GM12878 (cell line): ENCODE data around the gene TLCD2. TPM values are rescaled to one million over a fixed set of nuclear protein-coding genes. Genes with fewer than 3 reads are reported as not detected.

Source experiments
- ATAC-seq: fragments of 200-7000 bp; cut with Tn5 transposase; 3 replicates; pipeline ENCODE4 v1.9.1; 2020; ENCODE audit warnings: mild to moderate bottlenecking, moderate library complexity
- BruUV-seq: library from RNA; stranded (reverse); fragments of 400-500 nt; replicated peaks from 2 replicates; lab custom pipeline; 2021; lab: Mats Ljungman, UMichigan
- CTCF ChIA-PET: fragments of 300-600 bp; sonication (Branson Sonifier 250); formaldehyde crosslinking; extraction: SDS; loops from one replicate; lab custom pipeline; 2021; ENCODE audit warnings: inconsistent platforms; lab: Yijun Ruan, JAX
- POLR2A ChIA-PET: fragments of 350-600 bp; formaldehyde crosslinking; extraction: SDS; loops from one replicate; lab custom pipeline; 2021; ENCODE audit warnings: inconsistent platforms; lab: Charles Lee
- RAD21 ChIA-PET: fragments of 300-600 bp; sonication (Branson Sonifier 250); formaldehyde crosslinking; loops from one replicate; lab custom pipeline; 2023; ENCODE audit warnings: antibody characterized with exemption; ENCODE audit not compliant: unreplicated experiment; lab: Charles Lee
- SMC1A ChIA-PET: fragments of 300-600 bp; sonication (Branson Sonifier 250); formaldehyde crosslinking; loops from one replicate; lab custom pipeline; 2023; ENCODE audit not compliant: unreplicated experiment, uncharacterized antibody; lab: Charles Lee
- DNase-seq: peaks from one replicate; pipeline ENCODE4 v3.0.0-alpha.2; 2011; ENCODE audit warnings: low read depth, low spot score
- FAIRE-seq: peaks from 3 replicates; lab custom pipeline; 2011; peaks lifted over from hg19 to GRCh38; lab: Jason Lieb, UNC
- H2AFZ ChIP-seq: 2 replicates; pipeline ENCODE4 v1.6.0; 2011; ENCODE audit warnings: low read depth, low read length, control low read depth; ENCODE audit not compliant: control insufficient read depth
- H3K27ac ChIP-seq: 2 replicates; pipeline ENCODE4 v1.5.1; 2011; ENCODE audit warnings: control low read depth; ENCODE audit not compliant: control insufficient read depth, insufficient read depth
- H3K27me3 ChIP-seq, 2 experiments: replicated peaks in 1 of 2; 2 replicates each; pipeline versions ENCODE4 v1.6.0 to v1.6.1; 2011; ENCODE audit warnings: low read length in 1 of 2; ENCODE audit not compliant: control insufficient read depth in 2 of 2, insufficient read depth in 2 of 2
- H3K36me3 ChIP-seq, 2 experiments: 2 replicates each; pipeline ENCODE4 v1.5.1; 2011; ENCODE audit warnings: low read length in 1 of 2; ENCODE audit not compliant: control insufficient read depth in 2 of 2, insufficient read depth in 2 of 2
- H3K4me1 ChIP-seq: 2 replicates; pipeline ENCODE4 v1.6.1; 2011; ENCODE audit warnings: mild to moderate bottlenecking, low read length, moderate library complexity, mixed read lengths; ENCODE audit not compliant: control insufficient read depth, insufficient read depth
- H3K4me2 ChIP-seq: 2 replicates; pipeline ENCODE4 v1.6.0; 2011; ENCODE audit warnings: control low read depth; ENCODE audit not compliant: control insufficient read depth, insufficient read depth
- H3K4me3 ChIP-seq: fragments of 200-600 bp; sonication (generic); 2 replicates; pipeline ENCODE4 v1.5.1; 2016
- H3K79me2 ChIP-seq: 2 replicates; pipeline ENCODE4 v1.6.0; 2011; ENCODE audit warnings: low read length; ENCODE audit not compliant: control insufficient read depth, insufficient read depth
- H3K9ac ChIP-seq: 2 replicates; pipeline ENCODE4 v1.8.0; 2011; ENCODE audit warnings: low read length, control low read depth, mixed read lengths; ENCODE audit not compliant: control insufficient read depth, insufficient read depth
- H3K9me3 ChIP-seq: replicated peaks from 3 replicates; pipeline ENCODE4 v1.5.1; 2011; ENCODE audit warnings: mild to moderate bottlenecking, low read length; ENCODE audit not compliant: control insufficient read depth, insufficient read depth
- H4K20me1 ChIP-seq: 2 replicates; pipeline ENCODE4 v1.6.0; 2011; ENCODE audit not compliant: control insufficient read depth, insufficient read depth
- CHD1 ChIP-seq: IDR thresholded peaks from 2 replicates; pipeline ENCODE4 v1.6.1; 2012; ENCODE audit warnings: low read depth, low read length, improper control_type of control experiment
- CREB1 ChIP-seq: IDR thresholded peaks from 2 replicates; pipeline ENCODE4 v1.6.1; 2012; ENCODE audit warnings: low read depth, mild to moderate bottlenecking, inconsistent platforms
- HDGF ChIP-seq: fragments of 450-650 bp; IDR thresholded peaks from 2 replicates; pipeline ENCODE4 v1.6.1; 2016; ENCODE audit warnings: antibody characterized with exemption
- IKZF2 ChIP-seq, 2 experiments: fragments of 450-650 bp; IDR thresholded peaks; 2 replicates each; pipeline ENCODE4 v1.6.1; 2017; ENCODE audit warnings: mild to moderate bottlenecking in 2 of 2, moderate library complexity in 2 of 2
- KDM1A ChIP-seq: fragments of 200-600 bp; sonication (generic); IDR thresholded peaks from 2 replicates; pipeline ENCODE4 v1.6.1; 2016; ENCODE audit warnings: borderline replicate concordance
- NFIC ChIP-seq: IDR thresholded peaks from 2 replicates; pipeline ENCODE4 v1.6.1; 2012; ENCODE audit warnings: low read depth, mild to moderate bottlenecking, inconsistent platforms, low read length, moderate library complexity
- PAX8 ChIP-seq: fragments of 450-650 bp; IDR thresholded peaks from 2 replicates; pipeline ENCODE4 v1.6.1; 2017; ENCODE audit warnings: mild to moderate bottlenecking, moderate library complexity
- PML ChIP-seq: IDR thresholded peaks from 2 replicates; pipeline ENCODE4 v1.6.1; 2012; ENCODE audit warnings: low read length, inconsistent platforms
- RB1 ChIP-seq: fragments of 450-650 bp; formaldehyde crosslinking; IDR thresholded peaks from 2 replicates; pipeline ENCODE4 v1.6.1; 2017; ENCODE audit warnings: mild to moderate bottlenecking, borderline replicate concordance
- RBBP5 ChIP-seq: fragments of 200-600 bp; sonication (generic); conservative IDR thresholded peaks from 2 replicates; pipeline ENCODE4 v1.6.1; 2016
- SMAD5 ChIP-seq: IDR thresholded peaks from 2 replicates; pipeline ENCODE4 v1.6.1; 2016; ENCODE audit warnings: antibody characterized with exemption, low read depth
- TARDBP ChIP-seq: IDR thresholded peaks from 2 replicates; pipeline ENCODE4 v1.6.1; 2016; ENCODE audit warnings: borderline replicate concordance
- TCF7 ChIP-seq: IDR thresholded peaks from 2 replicates; pipeline ENCODE4 v1.6.1; 2014; ENCODE audit warnings: antibody characterized with exemption, borderline replicate concordance
- YY1 ChIP-seq: IDR thresholded peaks from 2 replicates; pipeline ENCODE4 v1.6.1; 2011; ENCODE audit warnings: low read depth, mild to moderate bottlenecking, low read length
- ZNF384 ChIP-seq: IDR thresholded peaks from 2 replicates; pipeline ENCODE4 v1.6.1; 2012; ENCODE audit warnings: low read depth, mild to moderate bottlenecking, low read length, improper control_type of control experiment, borderline replicate concordance
- WGBS: methylation state at CpG from one replicate; pipeline ENCODE4 v1.1.6; 2016; ENCODE audit warnings: low lambda C conversion rate; ENCODE audit not compliant: insufficient replicate concordance, insufficient coverage; ENCODE audit errors: missing lambda C conversion rate; 5-methylcytosine and 5-hydroxymethylcytosine counted together
- in situ Hi-C: fragments of 300-500 bp; cut with MboI; formaldehyde crosslinking; loops from 9 replicates; pipeline ENCODE4 v1.14.3; 2018; ENCODE audit warnings: mixed read lengths
- intact Hi-C: fragments of 100-400 bp; cut with micrococcal nuclease; formaldehyde crosslinking; loops from one replicate; pipeline ENCODE4 v1.14.2; 2022; ENCODE audit not compliant: unreplicated experiment
- polyA plus RNA-seq, 11 experiments: library from polyadenylated mRNA; depleted of rRNA in 4 of 11; unstranded in 6 of 11; stranded (reverse) in 5 of 11; fragments of >200 nt; fragmentation: Nextera tagmentation in 4 of 11; fragmentation: Illumina TruSeq in 1 of 11; extraction: Ambion mirVana in 4 of 11; extraction: Trizol in 1 of 11; gene quantifications; 1 replicate in 1 of 11; 2 replicates in 10 of 11; pipeline versions ENCODE4 v1.2.1 to v1.2.3, GENCODE V29; 2011 to 2016; ENCODE audit warnings: inconsistent platforms in 2 of 11, missing spikeins in 2 of 11, low read depth in 1 of 11
- total RNA-seq, 4 experiments: library from RNA; depleted of rRNA in 3 of 4; stranded (reverse); fragments of >200 nt in 3 of 4; fragmentation: Illumina TruSeq in 1 of 4; extraction: Trizol in 1 of 4; gene quantifications; 2 replicates each; pipeline versions ENCODE4 v1.2.1 to v1.2.3, GENCODE V29; 2013 to 2021
- TF ChIP-seq, protein P1 (sequence below): fragments of 450-650 bp; IDR thresholded peaks from 2 replicates; pipeline ENCODE4 v1.6.1; 2016; ENCODE audit warnings: mild to moderate bottlenecking
- TF ChIP-seq, protein P2 (sequence below): fragments of 450-650 bp; IDR thresholded peaks from 2 replicates; pipeline ENCODE4 v1.6.1; 2018; ENCODE audit warnings: mild to moderate bottlenecking, low read depth, moderate library complexity; ENCODE audit not compliant: partially characterized antibody
- TF ChIP-seq, protein P3 (sequence below): IDR thresholded peaks from 2 replicates; pipeline ENCODE4 v1.6.1; 2012; ENCODE audit warnings: low read length, inconsistent platforms

Gene TLCD2
- total and polyA plus RNA-seq, 10 of the 15 experiments (the other 5 are each of a cell fraction or from before 2014, with no cell fraction given), result 0.02 to 0.15 (median 0.05) TPM; not detected in 2

DNA sequence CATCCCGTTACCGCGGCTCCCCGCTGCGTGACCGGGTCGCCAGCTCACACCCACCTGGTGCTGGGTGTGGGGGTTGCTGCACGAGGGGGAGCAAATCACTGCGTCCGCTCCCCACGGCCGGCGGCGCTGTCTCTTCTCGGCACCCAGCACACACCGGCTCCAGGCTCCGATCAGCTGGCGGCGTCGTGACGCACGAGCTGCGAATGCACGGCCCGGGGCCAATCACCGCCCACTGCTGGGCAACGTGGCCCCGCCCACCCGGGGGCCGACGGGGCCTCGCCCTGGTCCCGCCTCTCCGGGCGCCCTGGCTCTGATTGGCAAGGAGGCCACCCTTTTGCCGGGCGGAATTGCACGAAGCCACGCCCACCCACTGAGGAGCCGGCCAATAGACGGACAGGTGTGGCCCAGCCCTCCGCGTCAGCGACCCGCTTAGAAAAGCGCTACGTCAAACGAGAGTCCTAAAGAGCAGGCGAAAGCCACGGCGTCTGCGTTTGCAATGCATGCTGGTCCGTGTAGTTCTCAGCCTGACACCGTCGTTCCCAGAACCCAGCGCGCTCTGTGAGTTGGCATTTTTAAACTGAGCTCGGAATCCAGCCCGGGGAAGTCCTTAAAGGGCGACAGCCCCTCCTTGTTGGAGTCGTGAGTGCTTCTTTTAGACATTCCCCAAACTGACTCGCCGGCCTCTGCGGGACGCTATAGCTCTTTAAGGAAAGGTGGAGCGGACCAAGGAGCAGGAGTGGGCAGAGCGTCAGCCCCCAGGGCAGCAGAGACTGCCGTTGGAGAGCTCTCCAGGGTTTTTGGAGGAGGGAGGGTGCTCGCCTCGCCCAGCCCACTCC lies 6.1 kb upstream of the TLCD2 start:
- BruUV-seq, result TSS peak; percentile 85
- H3K9ac ChIP-seq, result peak overlapping the region; percentile 99
- ATAC-seq, result peak; percentile 89
- H3K4me1 ChIP-seq, result peaks cover 4% of the 10 kb centered on the region
- FAIRE-seq, result peak; percentile 100
- 1% methylated on average over 54 of the region's 70 CpGs for WGBS
- H4K20me1 ChIP-seq, result no peaks in the 10 kb centered on the region
- in situ Hi-C loops, result no loop called here
- DNase-seq, result peak; percentile 99
- CTCF ChIA-PET, result interaction anchor here (0.9 to 11.0 kb wide), 17 partner anchors 15 to 486 kb away, joined by 3 to 232 read pairs (median 5); partner anchors contain the start of genes HIC1, PRPF8, RILP and RPA1
- H2AFZ ChIP-seq, result peak overlapping the region; percentile 62
- H3K79me2 ChIP-seq, result peaks cover 7% of the 10 kb centered on the region
- peak overlapping the region; percentile 98 for H3K4me2 ChIP-seq
- SMC1A ChIA-PET, result interaction anchor here (0.7 to 8.4 kb wide), 21 partner anchors 15 to 422 kb away, joined by 3 to 88 read pairs (median 4); partner anchors contain the start of genes PRPF8 and RILP
- intact Hi-C loops, result loop anchor here (2.0 to 5.0 kb wide), 3 partner anchors 49 to 154 kb away; partner anchors contain the start of genes PITPNA and RPA1
- no peaks in the 10 kb centered on the region for H3K9me3 ChIP-seq
- H3K27me3 ChIP-seq, result no peaks in the 10 kb centered on the region
- H3K27ac ChIP-seq, result peak overlapping the region; percentile 98
- peak overlapping the region; percentile 98 for H3K4me3 ChIP-seq
- RAD21 ChIA-PET, result interaction anchor here (0.9 to 4.1 kb wide), 26 partner anchors 20 to 620 kb away, joined by 3 to 25 read pairs (median 5); partner anchors contain the start of genes INPP5K, PRPF8, RILP and RPA1
- H3K36me3 ChIP-seq, result peaks cover 0 to 7% of the 10 kb centered on the region in 2 experiments; a peak in 2 of 4 replicates
- POLR2A ChIA-PET, result interaction anchor here (0.6 to 2.3 kb wide), 23 partner anchors 20 to 684 kb away, joined by 3 to 18 read pairs (median 4); partner anchors contain the start of genes PRPF8, RILP, RPA1 and SGSM2
- TF ChIP-seq KDM1A, result no peak
- TF ChIP-seq, protein P1, sequence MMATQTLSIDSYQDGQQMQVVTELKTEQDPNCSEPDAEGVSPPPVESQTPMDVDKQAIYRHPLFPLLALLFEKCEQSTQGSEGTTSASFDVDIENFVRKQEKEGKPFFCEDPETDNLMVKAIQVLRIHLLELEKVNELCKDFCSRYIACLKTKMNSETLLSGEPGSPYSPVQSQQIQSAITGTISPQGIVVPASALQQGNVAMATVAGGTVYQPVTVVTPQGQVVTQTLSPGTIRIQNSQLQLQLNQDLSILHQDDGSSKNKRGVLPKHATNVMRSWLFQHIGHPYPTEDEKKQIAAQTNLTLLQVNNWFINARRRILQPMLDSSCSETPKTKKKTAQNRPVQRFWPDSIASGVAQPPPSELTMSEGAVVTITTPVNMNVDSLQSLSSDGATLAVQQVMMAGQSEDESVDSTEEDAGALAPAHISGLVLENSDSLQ, result peak; percentile 99
- TF ChIP-seq HDGF, result no peak; the same call in 1 of the 2 replicates
- TF ChIP-seq TCF7, result no peak
- TF ChIP-seq IKZF2 (IDR thresholded peaks at IDR 0.05), result no peak
- no peak for TF ChIP-seq PAX8
- TF ChIP-seq PML, result no peak; the same call in 1 of the 2 replicates
- no peak; the same call in 1 of the 2 replicates for TF ChIP-seq CHD1
- TF ChIP-seq YY1, result peak; percentile 49; the same call in 1 of the 2 replicates
- peak; percentile 98 for TF ChIP-seq CREB1
- no peak for TF ChIP-seq ZNF384
- TF ChIP-seq, protein P2, sequence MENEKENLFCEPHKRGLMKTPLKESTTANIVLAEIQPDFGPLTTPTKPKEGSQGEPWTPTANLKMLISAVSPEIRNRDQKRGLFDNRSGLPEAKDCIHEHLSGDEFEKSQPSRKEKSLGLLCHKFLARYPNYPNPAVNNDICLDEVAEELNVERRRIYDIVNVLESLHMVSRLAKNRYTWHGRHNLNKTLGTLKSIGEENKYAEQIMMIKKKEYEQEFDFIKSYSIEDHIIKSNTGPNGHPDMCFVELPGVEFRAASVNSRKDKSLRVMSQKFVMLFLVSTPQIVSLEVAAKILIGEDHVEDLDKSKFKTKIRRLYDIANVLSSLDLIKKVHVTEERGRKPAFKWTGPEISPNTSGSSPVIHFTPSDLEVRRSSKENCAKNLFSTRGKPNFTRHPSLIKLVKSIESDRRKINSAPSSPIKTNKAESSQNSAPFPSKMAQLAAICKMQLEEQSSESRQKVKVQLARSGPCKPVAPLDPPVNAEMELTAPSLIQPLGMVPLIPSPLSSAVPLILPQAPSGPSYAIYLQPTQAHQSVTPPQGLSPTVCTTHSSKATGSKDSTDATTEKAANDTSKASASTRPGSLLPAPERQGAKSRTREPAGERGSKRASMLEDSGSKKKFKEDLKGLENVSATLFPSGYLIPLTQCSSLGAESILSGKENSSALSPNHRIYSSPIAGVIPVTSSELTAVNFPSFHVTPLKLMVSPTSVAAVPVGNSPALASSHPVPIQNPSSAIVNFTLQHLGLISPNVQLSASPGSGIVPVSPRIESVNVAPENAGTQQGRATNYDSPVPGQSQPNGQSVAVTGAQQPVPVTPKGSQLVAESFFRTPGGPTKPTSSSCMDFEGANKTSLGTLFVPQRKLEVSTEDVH, result no peak
- TF ChIP-seq TARDBP, result no peak
- 0 out of 2 replicates have a peak, but pooled peaks have one; percentile 49 for TF ChIP-seq SMAD5
- TF ChIP-seq NFIC, result no peak
- TF ChIP-seq RBBP5, result no peak
- 0 out of 2 replicates have a peak, but pooled peaks have one; percentile 42 for TF ChIP-seq RB1
- TF ChIP-seq, protein P3, sequence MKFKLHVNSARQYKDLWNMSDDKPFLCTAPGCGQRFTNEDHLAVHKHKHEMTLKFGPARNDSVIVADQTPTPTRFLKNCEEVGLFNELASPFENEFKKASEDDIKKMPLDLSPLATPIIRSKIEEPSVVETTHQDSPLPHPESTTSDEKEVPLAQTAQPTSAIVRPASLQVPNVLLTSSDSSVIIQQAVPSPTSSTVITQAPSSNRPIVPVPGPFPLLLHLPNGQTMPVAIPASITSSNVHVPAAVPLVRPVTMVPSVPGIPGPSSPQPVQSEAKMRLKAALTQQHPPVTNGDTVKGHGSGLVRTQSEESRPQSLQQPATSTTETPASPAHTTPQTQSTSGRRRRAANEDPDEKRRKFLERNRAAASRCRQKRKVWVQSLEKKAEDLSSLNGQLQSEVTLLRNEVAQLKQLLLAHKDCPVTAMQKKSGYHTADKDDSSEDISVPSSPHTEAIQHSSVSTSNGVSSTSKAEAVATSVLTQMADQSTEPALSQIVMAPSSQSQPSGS, result no peak
